AG10803 (cell line): ENCODE results near the gene TRDMT1.

Source experiments
- DNase-seq: peaks from one replicate; pipeline ENCODE4 v3.0.0; 2010; ENCODE audit warnings: low read depth
- H3K4me3 ChIP-seq: 2 replicates; pipeline ENCODE4 v1.5.1; 2011; ENCODE audit warnings: mild to moderate bottlenecking, low read length, control low read depth
- CTCF ChIP-seq: conservative IDR thresholded peaks from 2 replicates; pipeline ENCODE4 v1.5.1; 2011; ENCODE audit warnings: mild to moderate bottlenecking, low read length, control low read depth, inconsistent platforms

The TRDMT1 gene

GRCh38 chr10:17202506-17202905 is 1.0 kb upstream of the TRDMT1 start:
- no peak overlapping the region for H3K4me3 ChIP-seq
- no peak for DNase-seq
- no peak for TF ChIP-seq CTCF

GRCh38 chr10:17201794-17202116 is 283 bp upstream of the TRDMT1 start:
- DNase-seq: no peak
- no peak for TF ChIP-seq CTCF
- H3K4me3 ChIP-seq: peak overlapping the region; percentile 71

GRCh38 chr10:17200001-17200911 is 1.2 kb downstream of the TRDMT1 start:
- DNase-seq: peak; percentile 49

GRCh38 chr10:17199351-17199804 is 2.1 kb downstream of the TRDMT1 start:
- no peak for TF ChIP-seq CTCF
- H3K4me3 ChIP-seq: peak overlapping the region; percentile 71
- DNase-seq: peak; percentile 65

More at GRCh38 chr10:17200001-17200911, 1.2 kb downstream of the TRDMT1 start:
- TF ChIP-seq CTCF: no peak
- peak overlapping the region; percentile 71 for H3K4me3 ChIP-seq

GRCh38 chr10:17196573-17196972 is 4.9 kb downstream of the TRDMT1 start:
- DNase-seq: no peak
- H3K4me3 ChIP-seq: no peak overlapping the region

GRCh38 chr10:17196045-17196444 is 5.4 kb downstream of the TRDMT1 start:
- no peak for DNase-seq
- no peak for TF ChIP-seq CTCF

More at GRCh38 chr10:17196573-17196972, 4.9 kb downstream of the TRDMT1 start:
- TF ChIP-seq CTCF: no peak

GRCh38 chr10:17195083-17195482 is 6.4 kb downstream of the TRDMT1 start:
- no peak for TF ChIP-seq CTCF
- DNase-seq: no peak
- H3K4me3 ChIP-seq: no peak overlapping the region

More at GRCh38 chr10:17196045-17196444, 5.4 kb downstream of the TRDMT1 start:
- H3K4me3 ChIP-seq: no peak overlapping the region
